SW 1271 (cell line): ENCODE measurements around the gene FST.

Source experiments
- DNase-seq, 2 experiments: peaks; one replicate each; lab custom pipeline; 2025; lab: John Stamatoyannopoulos, UW

The FST gene

GRCh38 chr5:53520813-53521212, 40.4 kb downstream of the FST start:
- DNase-seq: no peak
